ENCODE results near the gene ACSL1. TPM values are rescaled to one million over a fixed set of nuclear protein-coding genes. Genes with fewer than 3 reads are reported as not detected.

The ACSL1 gene
- total RNA-seq, 1 donor from 2014 or later = 8.7 TPM

GRCh38 chr4:184838249-184839074 is 12.7 kb upstream of the ACSL1 start:
- no peak for DNase-seq

DNA sequence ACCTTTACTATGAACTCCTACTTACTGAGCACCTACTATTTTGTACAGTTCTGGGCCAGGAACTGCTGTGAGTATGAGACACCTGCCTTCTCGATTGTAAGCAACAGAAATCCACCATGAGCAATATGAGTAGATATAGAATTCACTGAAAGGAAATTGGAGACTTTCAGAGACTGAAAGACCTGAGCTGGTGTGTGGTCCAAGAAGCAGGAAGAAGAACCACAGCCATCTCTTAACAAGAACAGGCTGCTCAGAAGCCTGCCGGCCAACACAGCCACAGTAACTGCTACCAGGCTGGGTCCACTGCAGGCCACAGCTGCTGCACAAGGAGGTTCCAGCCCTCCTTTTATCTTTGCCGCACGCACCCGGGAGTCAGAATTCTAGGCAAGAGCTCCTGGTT is 10.8 kb upstream of the ACSL1 start:
- DNase-seq = no peak

DNA sequence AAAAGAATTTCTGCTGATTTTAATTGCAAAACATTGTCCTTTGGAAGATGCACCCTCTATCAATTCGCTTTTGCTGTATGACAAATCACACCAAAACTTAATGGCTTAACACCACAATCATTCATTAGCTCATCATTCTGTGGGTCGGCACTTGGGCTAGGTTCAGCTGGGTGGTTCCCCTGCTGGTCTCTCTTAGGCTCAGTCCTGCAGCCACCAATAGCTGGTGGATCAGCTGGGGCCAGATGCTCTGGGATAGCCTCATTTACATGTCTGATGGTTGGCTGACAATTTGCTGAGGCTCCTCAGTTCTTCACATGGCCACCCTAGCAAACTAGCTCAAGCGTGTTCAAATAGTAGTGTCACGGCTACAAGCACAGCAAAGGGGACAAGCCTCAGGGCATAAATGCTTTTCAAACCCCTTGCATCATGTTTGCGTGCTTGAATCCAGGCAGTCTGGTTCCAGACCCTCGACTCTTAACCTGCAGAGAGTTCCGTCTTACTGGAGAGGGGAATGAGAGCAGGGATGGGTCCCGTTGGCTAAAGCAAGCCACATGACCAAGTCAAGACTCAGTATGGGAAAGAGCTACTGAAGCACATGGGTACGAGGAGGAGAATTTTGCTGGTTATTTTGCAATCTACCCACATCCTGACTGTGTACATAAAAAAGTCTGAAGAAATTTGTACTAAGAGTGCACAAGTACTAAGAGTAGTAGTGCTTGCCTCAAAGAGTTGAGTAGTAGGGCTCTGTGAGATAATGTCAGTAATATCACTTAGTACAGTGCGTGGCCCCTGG is 7.5 kb upstream of the ACSL1 start:
- DNase-seq = no peak

DNA sequence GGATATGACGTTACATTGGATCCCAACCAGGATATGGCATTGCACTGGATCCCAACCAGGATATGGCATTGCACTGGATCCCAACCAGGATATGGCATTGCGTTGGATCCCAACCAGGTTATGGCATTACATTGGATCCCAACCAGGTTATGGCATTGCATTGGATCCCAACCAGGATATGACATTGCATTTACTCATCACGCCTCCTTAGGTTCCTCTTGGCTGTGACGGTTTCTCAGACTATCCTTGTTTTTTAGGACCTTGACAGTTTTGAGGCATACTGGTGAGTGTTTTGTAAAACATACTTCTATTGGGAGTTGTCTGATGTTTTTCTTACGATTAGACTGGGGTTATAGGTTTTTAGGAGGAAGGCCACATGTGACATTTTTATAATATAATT is 5.4 kb upstream of the ACSL1 start:
- no peak for DNase-seq

GRCh38 chr4:184826691-184827270 is 1.0 kb upstream of the ACSL1 start:
- no peak for DNase-seq

GRCh38 chr4:184825141-184825895 is 450 bp downstream of the ACSL1 start:
- peak; percentile 42 for DNase-seq

DNA sequence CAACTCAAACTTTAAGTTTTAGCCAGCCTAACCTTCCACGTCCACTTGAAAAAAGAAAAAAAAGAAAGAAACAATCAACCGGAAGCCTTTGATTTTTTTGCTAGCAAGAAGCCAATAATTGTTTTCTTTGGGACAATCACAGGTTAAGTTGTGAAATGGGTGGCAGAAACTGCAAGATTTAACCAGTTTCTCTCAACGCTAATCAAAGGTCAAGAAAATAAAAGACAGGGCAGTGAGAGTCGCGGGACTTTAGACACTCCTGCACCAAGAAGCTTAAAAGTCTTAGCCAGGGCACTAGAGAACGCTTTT is 1.0 kb downstream of the ACSL1 start:
- no peak for DNase-seq

DNA sequence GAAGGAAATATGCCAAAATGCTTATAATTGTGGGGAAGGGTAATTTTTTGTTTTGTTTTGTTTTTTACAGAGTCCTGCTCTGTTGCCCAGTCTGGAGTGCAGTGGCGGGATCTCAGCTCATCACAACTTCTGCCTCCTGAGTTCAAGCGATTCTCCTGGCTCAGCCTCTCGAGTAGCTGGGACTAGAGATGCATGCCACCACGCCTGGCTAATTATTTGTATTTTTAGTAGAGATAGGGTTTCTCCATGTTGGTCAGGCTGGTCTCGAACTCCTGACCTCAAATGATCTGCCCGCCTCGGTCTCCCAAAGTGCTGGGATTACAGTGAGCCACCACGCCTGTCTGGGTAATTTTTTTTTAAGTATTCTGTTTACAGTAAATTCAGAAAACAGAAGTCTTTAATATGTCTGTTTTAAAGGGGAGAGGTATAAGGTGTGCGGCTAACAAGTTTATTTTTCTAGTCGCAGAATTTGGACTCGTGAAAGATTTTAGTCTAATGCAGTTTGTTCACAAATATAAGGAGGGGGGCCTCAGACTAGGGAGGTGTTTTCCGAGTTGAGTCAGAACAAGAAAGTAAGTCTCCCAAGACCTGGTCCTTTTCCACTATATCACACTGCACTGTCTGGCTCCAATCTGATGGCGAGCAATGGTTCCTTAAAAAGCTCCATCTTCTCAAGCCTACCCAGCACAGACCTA is 1.5 kb downstream of the ACSL1 start:
- DNase-seq = peak; percentile 21

DNA sequence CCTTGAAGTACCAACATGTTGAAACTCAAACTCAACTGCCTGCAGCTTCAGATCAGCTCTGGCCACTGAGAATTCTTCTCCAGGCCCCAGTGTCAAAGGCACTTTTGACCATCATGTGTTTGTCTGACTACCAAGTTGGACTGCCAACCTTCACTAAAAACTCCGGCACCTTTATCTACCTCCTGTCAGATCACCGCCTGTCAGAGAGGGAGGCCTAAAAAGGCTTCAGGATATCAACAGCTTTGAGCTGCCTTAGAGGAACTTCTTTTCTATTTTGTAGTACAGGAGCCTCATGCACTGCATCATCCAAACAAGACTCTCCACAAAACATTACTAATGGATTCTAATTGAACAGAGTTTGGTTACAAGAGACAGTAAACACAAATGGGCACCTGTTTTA is 2.8 kb downstream of the ACSL1 start:
- DNase-seq = no peak

- DNase-seq = no peak
Observed at GRCh38 chr4:184822356-184822755, 3.4 kb downstream of the ACSL1 start.

- no peak for DNase-seq
Observed at GRCh38 chr4:184821242-184821641, 4.5 kb downstream of the ACSL1 start.

GRCh38 chr4:184819786-184820185 is 6.0 kb downstream of the ACSL1 start:
- no peak for DNase-seq

DNA sequence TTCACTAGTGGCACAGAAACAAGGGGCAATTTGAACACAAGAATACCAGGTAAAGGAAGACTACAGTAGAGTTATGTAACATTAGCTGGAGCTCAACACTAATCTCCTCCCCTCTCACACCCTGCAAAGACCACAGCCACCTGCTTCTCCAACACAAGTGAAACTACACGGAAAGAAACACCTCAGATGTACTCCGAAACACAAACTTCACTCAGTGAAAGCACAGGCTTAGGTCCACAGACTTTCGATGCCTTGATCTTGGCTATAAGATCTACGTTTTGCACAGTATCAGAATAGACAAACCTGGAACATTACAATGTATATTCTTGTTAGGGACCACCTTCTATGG is 7.6 kb downstream of the ACSL1 start:
- DNase-seq = no peak

- no peak for DNase-seq
Observed at GRCh38 chr4:184817494-184818215, 8.1 kb downstream of the ACSL1 start.

- DNase-seq = no peak
Observed at GRCh38 chr4:184816962-184817361, 8.8 kb downstream of the ACSL1 start.

DNA sequence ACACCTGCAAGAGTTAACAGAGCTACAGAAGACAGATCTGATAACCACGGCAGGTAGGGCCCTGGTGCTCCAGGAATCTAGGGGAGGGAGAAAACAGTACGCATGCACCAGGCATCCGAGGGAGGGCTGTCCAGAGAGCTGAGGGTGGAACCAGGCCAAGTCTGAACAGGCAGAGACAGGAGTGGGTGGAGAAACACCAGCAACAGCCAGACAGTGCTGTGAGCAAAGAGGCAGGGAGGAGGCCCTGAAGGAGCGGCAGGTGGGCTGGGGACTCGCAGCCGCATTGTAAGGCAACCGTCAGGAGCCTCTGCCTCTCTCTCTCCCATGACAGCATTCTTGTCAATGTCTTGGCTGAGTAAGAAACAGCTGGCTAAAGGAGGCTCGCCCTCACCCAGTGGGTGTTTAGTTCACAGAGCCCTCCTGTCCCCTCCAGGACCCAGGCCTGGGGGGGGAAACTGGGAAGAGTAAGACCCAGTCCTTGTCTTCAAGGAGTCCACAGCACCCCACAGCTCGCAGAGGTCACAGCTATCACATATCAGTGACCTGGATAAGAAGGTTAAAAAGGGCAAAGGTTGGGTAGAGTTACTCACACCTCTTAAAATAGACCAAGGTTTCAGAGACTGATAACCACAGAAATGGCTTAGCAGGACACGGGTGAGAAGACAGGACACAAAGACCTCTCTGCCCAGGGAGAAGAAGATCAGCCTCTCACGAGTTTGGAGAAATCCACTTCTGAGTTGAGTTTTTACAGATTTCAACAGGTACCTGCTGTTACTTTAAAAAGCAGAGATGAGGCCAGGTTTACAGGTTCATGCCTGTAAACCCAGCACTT is 10.5 kb downstream of the ACSL1 start:
- peak; percentile 35 for DNase-seq

GRCh38 chr4:184814686-184815045 is 11.1 kb downstream of the ACSL1 start:
- no peak for DNase-seq

DNA sequence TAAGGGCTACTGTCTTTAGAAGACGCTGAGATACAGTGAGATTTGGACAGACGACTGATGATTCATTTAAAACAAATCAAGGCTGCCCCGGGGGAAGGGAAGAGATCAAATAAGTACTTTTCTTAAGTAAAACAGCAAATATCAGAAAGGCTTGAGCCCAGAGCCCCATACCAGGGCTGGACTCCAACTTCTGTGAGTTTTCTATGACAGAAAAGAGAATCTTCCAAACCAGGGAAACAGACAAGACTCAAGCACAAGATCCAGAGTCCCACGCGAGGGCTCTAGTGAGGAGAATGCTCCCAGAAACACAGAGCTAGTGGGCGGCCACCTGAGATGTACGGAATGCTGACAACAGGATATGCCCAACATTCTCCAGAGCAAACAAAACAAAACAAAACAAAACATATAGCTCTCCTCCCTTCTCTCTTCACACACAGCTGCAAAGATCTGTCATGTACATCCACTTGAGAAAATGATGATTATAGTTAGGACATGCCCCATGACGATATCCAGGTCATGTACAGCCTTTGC is 13.1 kb downstream of the ACSL1 start:
- no peak for DNase-seq

- no peak for DNase-seq
Observed at GRCh38 chr4:184812199-184812542, 13.6 kb downstream of the ACSL1 start.

DNA sequence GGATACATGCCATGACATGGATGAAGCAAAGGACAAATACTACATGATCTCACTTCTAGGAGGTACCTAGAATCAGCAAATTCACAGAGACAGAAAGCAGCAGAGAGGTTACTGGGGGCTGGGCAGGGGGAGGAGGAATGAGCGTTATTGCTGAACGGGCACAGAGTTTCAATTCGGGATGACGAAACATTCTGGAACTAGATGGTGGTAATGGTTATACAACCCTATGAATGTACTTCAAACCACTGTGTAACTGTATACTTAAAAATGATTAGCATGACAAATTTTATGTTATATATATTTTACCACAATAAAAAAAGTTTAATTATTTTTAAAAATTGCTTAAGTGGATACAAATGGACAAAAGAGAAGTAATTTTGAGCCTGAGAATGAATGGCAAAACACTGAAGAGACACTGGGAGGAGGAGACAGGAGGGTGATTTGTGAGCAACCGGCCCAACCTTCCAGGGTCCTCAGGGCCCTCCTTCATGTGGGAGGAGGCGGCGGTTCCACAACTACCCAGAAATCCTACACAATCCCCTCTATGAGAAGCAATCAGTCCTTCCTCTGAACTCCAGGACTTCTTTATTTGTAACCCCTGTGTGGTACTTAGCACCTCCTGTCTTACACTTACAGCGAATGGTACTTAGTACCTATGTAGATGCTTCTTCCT is 14.1 kb downstream of the ACSL1 start:
- DNase-seq = no peak
